Thoracic aorta (tissue), 2 donors: ENCODE results near the gene ABCG2. TPM values are rescaled to one million over a fixed set of nuclear protein-coding genes. Genes with fewer than 3 reads are reported as not detected.

Experiments
- ATAC-seq: fragments of 150-250 bp; one replicate; pipeline ENCODE4 v1.8.0; 2017; ENCODE audit warnings: low read depth; ENCODE audit not compliant: insufficient number of reproducible peaks, low FRiP score
- DNase-seq: peaks from one replicate; pipeline ENCODE4 v3.0.0-alpha.2; 2020; ENCODE audit warnings: low spot score
- H3K27ac ChIP-seq, 2 donors: fragments of 200-600 bp; sonication (generic); 1 replicate in 1 of 2; 2 replicates in 1 of 2; pipeline ENCODE4 v1.5.1; 2016; ENCODE audit warnings: mild to moderate bottlenecking in 2 of 2, moderate library complexity in 2 of 2
- H3K27me3 ChIP-seq: fragments of 200-600 bp; sonication (generic); replicated peaks from 2 replicates; pipeline ENCODE4 v1.6.0; 2016; ENCODE audit warnings: mild to moderate bottlenecking; ENCODE audit not compliant: insufficient read depth
- H3K36me3 ChIP-seq: fragments of 200-600 bp; sonication (generic); one replicate; pipeline ENCODE4 v1.5.1; 2016
- H3K4me1 ChIP-seq, 2 donors: fragments of 200-600 bp; sonication (generic); 1 replicate in 1 of 2; 2 replicates in 1 of 2; pipeline versions ENCODE4 v1.5.1 to v1.6.0; 2016; ENCODE audit warnings: low read depth in 2 of 2, mild to moderate bottlenecking in 1 of 2; ENCODE audit not compliant: control insufficient read depth in 1 of 2
- H3K4me3 ChIP-seq: fragments of 200-600 bp; sonication (generic); 2 replicates; pipeline ENCODE4 v1.5.1; 2016; ENCODE audit warnings: mild to moderate bottlenecking
- H3K9me3 ChIP-seq: fragments of 200-600 bp; sonication (generic); 2 replicates; pipeline ENCODE4 v1.5.1; 2016
- total RNA-seq, 2 donors: library from RNA; depleted of rRNA; stranded (reverse); fragments of >200 nt; gene quantifications; one replicate each; pipeline versions ENCODE4 v1.1.0 to v1.2.3, GENCODE V29; 2016
- TF ChIP-seq, protein P1 (sequence below): fragments of 200-600 bp; sonication (generic); IDR thresholded peaks from one replicate; pipeline ENCODE4 v1.5.1; 2019; ENCODE audit warnings: antibody characterized with exemption

ABCG2 gene
- total RNA-seq, 2 donors from 2014 or later = 2.4 to 7.3 TPM

DNA sequence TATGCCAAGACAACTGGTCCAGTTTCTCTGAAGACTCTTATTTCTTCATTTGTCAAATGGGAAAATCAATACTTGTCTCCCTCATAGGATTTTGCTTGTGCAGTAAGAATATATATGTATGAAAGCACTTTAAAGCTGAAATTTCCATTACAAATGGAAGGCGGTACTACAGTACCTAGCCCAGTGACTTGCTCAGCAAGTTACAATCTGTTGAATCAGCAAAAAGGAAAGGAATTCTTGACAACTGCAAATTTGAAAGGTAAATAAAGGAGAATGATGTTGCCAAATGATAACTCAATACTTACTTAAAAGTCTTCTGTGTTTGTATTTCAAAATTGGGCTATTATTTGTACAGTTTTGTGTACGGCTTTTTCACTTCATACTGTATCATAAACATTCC is 79.9 kb downstream of the ABCG2 start:
- TF ChIP-seq, protein P1, sequence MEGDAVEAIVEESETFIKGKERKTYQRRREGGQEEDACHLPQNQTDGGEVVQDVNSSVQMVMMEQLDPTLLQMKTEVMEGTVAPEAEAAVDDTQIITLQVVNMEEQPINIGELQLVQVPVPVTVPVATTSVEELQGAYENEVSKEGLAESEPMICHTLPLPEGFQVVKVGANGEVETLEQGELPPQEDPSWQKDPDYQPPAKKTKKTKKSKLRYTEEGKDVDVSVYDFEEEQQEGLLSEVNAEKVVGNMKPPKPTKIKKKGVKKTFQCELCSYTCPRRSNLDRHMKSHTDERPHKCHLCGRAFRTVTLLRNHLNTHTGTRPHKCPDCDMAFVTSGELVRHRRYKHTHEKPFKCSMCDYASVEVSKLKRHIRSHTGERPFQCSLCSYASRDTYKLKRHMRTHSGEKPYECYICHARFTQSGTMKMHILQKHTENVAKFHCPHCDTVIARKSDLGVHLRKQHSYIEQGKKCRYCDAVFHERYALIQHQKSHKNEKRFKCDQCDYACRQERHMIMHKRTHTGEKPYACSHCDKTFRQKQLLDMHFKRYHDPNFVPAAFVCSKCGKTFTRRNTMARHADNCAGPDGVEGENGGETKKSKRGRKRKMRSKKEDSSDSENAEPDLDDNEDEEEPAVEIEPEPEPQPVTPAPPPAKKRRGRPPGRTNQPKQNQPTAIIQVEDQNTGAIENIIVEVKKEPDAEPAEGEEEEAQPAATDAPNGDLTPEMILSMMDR = no peak
- Histone ChIP-seq H3K4me1 (no peaks in the 10 kb centered on the region), H3K27ac (no peak overlapping the region), H3K27me3 (no peaks in the 10 kb centered on the region), H3K4me3 (no peak overlapping the region), H3K36me3 (peaks cover 30% of the 10 kb centered on the region), H3K9me3 (no peaks in the 10 kb centered on the region)
- no peak for ATAC-seq
- no peak for DNase-seq

DNA sequence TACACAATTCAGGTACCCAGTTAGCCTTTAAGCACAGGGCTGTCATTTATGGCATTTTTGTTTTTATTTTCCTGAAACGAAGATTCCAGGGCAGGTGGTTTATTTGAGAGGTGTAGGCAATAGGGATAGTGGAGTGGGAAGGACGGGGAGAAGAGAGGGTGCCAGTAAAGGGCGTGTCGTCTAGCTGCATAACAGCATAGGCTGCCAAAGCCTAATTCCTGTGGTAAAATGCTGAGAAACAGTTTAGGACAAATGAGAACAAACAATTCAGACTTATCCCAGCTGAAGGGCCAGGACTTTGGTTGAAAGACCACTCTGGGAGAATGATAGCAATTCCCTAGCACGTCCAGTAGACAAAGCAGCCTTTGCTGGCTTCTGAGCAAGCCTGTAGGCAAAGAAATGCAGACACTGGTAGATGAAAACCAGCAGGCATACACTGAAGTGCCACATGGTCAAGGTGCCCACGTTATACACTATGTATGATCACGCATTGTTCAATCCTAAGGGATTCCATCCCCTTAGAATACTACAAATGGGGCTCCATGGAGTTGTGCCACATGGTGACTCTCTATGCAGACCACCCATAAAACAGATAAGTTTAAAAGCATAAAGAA is 80.4 kb downstream of the ABCG2 start:
- TF ChIP-seq, protein P1 = no peak
- no peaks in the 10 kb centered on the region for H3K9me3 ChIP-seq
- ATAC-seq = no peak
- no peaks in the 10 kb centered on the region for H3K27me3 ChIP-seq
- no peak for DNase-seq
- no peak overlapping the region for H3K4me3 ChIP-seq
- H3K36me3 ChIP-seq = peaks cover 34% of the 10 kb centered on the region
- no peaks in the 10 kb centered on the region for H3K4me1 ChIP-seq
- H3K27ac ChIP-seq = no peak overlapping the region

DNA sequence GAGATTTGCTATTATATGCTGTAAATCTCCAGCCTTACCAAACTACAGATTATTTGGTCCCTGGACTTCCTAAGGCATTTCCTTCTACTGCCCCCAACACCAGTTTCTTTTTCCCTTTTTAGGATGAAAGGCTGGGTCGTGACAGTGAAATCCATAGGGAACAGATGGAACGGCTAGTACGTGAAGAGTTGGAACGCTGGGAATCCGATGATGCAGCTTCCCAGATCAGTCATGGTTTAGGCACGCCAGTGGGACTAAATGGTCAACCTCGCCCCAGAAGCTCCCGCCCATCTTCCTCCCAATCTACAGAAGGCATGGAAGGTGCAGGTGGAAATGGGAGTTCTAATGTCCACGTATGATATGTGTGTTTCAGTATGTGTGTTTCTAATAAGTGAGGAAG is 83.1 kb downstream of the ABCG2 start:
- TF ChIP-seq, protein P1 = no peak

GRCh38 chr4:88070031-88070430 is 88.4 kb downstream of the ABCG2 start:
- ATAC-seq = no peak
- H3K4me3 ChIP-seq = no peak overlapping the region
- H3K27me3 ChIP-seq = no peaks in the 10 kb centered on the region
- peaks cover 74% of the 10 kb centered on the region for H3K36me3 ChIP-seq
- no peak overlapping the region for H3K27ac ChIP-seq
- TF ChIP-seq, protein P1 = no peak
- DNase-seq = no peak
- H3K9me3 ChIP-seq = no peaks in the 10 kb centered on the region
- no peaks in the 10 kb centered on the region for H3K4me1 ChIP-seq

More for the DNA sequence above, 83.1 kb downstream of the ABCG2 start:
- H3K27me3 ChIP-seq = no peaks in the 10 kb centered on the region
- ATAC-seq = no peak
- DNase-seq = no peak
- no peaks in the 10 kb centered on the region for H3K9me3 ChIP-seq
- H3K27ac ChIP-seq = no peak overlapping the region
- H3K4me3 ChIP-seq = no peak overlapping the region
- H3K36me3 ChIP-seq = peaks cover 55% of the 10 kb centered on the region
- no peaks in the 10 kb centered on the region for H3K4me1 ChIP-seq

DNA sequence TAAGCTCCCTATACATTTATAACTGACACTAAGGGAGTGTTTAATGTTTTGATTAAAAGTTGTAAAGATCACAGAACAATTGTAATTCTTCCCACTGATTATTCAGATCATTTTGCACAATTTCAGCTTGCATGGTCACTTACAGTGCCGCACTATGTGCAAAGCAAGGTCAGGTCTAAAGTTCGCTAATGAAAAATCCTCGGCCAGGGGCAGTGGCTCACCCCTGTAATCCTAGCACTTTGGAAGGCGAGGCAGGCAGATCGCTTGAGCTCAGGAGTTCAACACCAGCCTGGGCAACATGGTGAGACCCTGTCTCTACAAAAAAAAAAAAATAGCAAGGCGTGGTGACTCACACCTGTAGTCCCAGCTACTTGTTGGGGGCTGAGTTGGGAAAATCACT is 94.0 kb downstream of the ABCG2 start:
- no peak for ATAC-seq
- no peak for DNase-seq
- H3K27me3 ChIP-seq = no peaks in the 10 kb centered on the region
- H3K4me1 ChIP-seq = no peaks in the 10 kb centered on the region
- H3K9me3 ChIP-seq = no peaks in the 10 kb centered on the region
- TF ChIP-seq, protein P1 = no peak
- no peak overlapping the region for H3K27ac ChIP-seq
- no peak overlapping the region for H3K4me3 ChIP-seq
- H3K36me3 ChIP-seq = peaks cover 61% of the 10 kb centered on the region
